ENCODE results near the gene PAGE2B.

DNA sequence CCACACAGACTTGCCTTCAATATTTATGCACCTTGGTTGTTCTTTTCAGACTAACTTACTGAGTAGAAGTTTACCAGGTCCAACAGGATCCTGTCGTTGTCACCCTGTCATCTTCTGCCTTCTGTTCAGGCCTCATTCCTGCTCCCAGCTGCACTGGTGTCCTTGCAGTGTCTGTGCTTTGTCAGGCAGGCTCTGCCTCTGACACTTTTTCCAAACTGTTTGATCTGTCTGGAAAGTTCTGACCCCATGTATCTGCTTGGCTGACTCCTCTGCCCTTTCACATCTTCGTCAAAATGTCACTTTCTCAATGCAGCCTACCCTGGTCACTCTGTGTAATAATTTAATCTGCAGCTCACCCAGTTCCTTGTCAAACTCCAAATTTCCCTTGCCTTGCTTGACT, 23.9 kb downstream of the PAGE2B start:
- TF ChIP-seq, protein P1, sequence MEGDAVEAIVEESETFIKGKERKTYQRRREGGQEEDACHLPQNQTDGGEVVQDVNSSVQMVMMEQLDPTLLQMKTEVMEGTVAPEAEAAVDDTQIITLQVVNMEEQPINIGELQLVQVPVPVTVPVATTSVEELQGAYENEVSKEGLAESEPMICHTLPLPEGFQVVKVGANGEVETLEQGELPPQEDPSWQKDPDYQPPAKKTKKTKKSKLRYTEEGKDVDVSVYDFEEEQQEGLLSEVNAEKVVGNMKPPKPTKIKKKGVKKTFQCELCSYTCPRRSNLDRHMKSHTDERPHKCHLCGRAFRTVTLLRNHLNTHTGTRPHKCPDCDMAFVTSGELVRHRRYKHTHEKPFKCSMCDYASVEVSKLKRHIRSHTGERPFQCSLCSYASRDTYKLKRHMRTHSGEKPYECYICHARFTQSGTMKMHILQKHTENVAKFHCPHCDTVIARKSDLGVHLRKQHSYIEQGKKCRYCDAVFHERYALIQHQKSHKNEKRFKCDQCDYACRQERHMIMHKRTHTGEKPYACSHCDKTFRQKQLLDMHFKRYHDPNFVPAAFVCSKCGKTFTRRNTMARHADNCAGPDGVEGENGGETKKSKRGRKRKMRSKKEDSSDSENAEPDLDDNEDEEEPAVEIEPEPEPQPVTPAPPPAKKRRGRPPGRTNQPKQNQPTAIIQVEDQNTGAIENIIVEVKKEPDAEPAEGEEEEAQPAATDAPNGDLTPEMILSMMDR (IDR thresholded peaks at IDR 0.05; ENCODE audit: insufficient read depth, low read length, poor library complexity, severe bottlenecking), result no peak
- no peak for TF ChIP-seq EZH2phosphoT487 (conservative IDR thresholded peaks at IDR 0.05; ENCODE audit: low read length)

All from SU-DHL-6 (cell line).